ENCODE measurements around the gene POLDIP2. TPM values are rescaled to one million over a fixed set of nuclear protein-coding genes. Genes with fewer than 3 reads are reported as not detected.

POLDIP2 gene
- total and polyA plus RNA-seq, 2 of the 13 experiments (the other 11 are each of a cell fraction or from before 2014, with no cell fraction given): 85.9 to 114 TPM

DNA sequence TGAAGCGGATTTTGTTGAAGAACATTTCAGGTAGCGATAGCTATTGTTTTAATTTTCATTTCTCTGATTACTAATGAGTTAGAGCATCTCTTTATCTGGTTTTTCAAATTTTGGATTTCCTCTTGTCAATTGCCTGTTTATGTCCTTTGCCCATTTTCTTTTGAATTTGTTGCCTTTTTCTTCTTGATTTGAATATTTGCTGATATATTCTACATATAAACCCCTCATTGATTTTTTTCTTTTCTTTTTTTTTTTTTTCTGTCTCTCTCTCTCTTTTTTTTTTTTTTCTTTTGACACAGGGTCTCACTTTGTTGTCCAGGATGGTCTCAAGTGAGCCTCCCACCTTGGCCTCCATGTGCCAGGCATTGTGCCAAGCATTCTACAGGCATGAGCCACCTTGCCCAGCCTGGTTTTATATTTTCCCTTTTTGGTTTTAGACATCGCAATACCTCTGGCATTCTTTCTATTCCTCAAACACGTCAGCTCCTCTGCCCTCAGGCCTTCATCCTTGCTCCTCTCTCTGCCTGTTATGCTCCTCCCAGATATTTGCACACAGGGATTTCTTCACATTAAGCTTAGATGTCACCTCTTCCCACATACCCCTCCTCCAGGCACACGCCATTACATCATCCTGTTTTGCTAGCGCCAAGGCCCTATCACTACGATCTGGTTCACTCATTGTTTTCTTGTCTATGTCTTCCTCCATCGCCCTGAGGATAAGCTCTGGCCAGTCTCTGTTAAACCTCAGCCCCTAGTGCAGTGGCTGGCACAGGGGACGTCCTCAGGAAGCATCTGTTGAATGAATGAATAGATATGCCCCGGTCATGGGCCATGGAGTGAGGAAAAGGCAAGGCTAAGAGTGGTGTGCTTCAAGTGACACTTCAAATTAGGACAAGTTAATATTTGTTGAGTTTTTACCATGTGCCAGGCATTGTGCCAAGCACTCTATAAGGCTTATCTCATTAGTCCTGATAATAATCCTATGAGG is 22.8 kb upstream of the POLDIP2 start (continued):
- TF ChIP-seq JUN (CRISPR knock-in tag; IDR thresholded peaks at IDR 0.05) (0 out of 2 replicates have a peak, but pooled peaks have one; percentile 40), HMG20A (CRISPR knock-in tag; IDR thresholded peaks at IDR 0.05; ENCODE audit: borderline replicate concordance) (peak; percentile 57; the same call in 1 of the 2 replicates), ZFYVE20 (CRISPR knock-in tag; IDR thresholded peaks at IDR 0.05; ENCODE audit: borderline replicate concordance, low read depth) (no peak), ZNF761 (CRISPR knock-in tag; conservative IDR thresholded peaks at IDR 0.05) (no peak), HOXA3 (CRISPR knock-in tag; IDR thresholded peaks at IDR 0.05) (peak; percentile 35; the same call in 1 of the 2 replicates), ZNF496 (CRISPR knock-in tag; IDR thresholded peaks at IDR 0.05; ENCODE audit: insufficient replicate concordance) (no peak), HMG20B (CRISPR knock-in tag; conservative IDR thresholded peaks at IDR 0.05) (peak; percentile 83), ZNF124 (CRISPR knock-in tag; IDR thresholded peaks at IDR 0.05) (no peak), TBL1XR1 (IDR thresholded peaks at IDR 0.05; ENCODE audit: borderline replicate concordance, low read length, partially characterized antibody) (no peak), SOX5 (CRISPR knock-in tag; IDR thresholded peaks at IDR 0.05; ENCODE audit: borderline replicate concordance) (peak; percentile 42; the same call in 1 of the 2 replicates), GATAD2A (CRISPR knock-in tag; IDR thresholded peaks at IDR 0.05) (peak; percentile 70), ZNF263 (CRISPR knock-in tag; IDR thresholded peaks at IDR 0.05) (peak; percentile 48; the same call in 1 of the 2 replicates), HDAC2 (CRISPR knock-in tag; IDR thresholded peaks at IDR 0.05) (peak; percentile 46; the same call in 1 of the 2 replicates), ZBTB21 (CRISPR knock-in tag; IDR thresholded peaks at IDR 0.05) (0 out of 2 replicates have a peak, but pooled peaks have one; percentile 32), GFI1 (CRISPR knock-in tag; IDR thresholded peaks at IDR 0.05; ENCODE audit: borderline replicate concordance) (peak; percentile 91), ATF7 (IDR thresholded peaks at IDR 0.05) (peak; percentile 79), ATF7 (CRISPR knock-in tag; IDR thresholded peaks at IDR 0.05) (no peak), FOXA3 (CRISPR knock-in tag; IDR thresholded peaks at IDR 0.05) (peak; percentile 50; the same call in 1 of the 2 replicates)
- TF ChIP-seq, protein P1, sequence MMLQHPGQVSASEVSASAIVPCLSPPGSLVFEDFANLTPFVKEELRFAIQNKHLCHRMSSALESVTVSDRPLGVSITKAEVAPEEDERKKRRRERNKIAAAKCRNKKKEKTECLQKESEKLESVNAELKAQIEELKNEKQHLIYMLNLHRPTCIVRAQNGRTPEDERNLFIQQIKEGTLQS (CRISPR knock-in tag; IDR thresholded peaks at IDR 0.05): 0 out of 2 replicates have a peak, but pooled peaks have one; percentile 48
- TF ChIP-seq, protein P2, sequence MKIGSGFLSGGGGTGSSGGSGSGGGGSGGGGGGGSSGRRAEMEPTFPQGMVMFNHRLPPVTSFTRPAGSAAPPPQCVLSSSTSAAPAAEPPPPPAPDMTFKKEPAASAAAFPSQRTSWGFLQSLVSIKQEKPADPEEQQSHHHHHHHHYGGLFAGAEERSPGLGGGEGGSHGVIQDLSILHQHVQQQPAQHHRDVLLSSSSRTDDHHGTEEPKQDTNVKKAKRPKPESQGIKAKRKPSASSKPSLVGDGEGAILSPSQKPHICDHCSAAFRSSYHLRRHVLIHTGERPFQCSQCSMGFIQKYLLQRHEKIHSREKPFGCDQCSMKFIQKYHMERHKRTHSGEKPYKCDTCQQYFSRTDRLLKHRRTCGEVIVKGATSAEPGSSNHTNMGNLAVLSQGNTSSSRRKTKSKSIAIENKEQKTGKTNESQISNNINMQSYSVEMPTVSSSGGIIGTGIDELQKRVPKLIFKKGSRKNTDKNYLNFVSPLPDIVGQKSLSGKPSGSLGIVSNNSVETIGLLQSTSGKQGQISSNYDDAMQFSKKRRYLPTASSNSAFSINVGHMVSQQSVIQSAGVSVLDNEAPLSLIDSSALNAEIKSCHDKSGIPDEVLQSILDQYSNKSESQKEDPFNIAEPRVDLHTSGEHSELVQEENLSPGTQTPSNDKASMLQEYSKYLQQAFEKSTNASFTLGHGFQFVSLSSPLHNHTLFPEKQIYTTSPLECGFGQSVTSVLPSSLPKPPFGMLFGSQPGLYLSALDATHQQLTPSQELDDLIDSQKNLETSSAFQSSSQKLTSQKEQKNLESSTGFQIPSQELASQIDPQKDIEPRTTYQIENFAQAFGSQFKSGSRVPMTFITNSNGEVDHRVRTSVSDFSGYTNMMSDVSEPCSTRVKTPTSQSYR (CRISPR knock-in tag; IDR thresholded peaks at IDR 0.05; ENCODE audit: borderline replicate concordance): peak; percentile 51; the same call in 1 of the 2 replicates
- TF ChIP-seq, protein P3, sequence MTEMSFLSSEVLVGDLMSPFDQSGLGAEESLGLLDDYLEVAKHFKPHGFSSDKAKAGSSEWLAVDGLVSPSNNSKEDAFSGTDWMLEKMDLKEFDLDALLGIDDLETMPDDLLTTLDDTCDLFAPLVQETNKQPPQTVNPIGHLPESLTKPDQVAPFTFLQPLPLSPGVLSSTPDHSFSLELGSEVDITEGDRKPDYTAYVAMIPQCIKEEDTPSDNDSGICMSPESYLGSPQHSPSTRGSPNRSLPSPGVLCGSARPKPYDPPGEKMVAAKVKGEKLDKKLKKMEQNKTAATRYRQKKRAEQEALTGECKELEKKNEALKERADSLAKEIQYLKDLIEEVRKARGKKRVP (CRISPR knock-in tag; IDR thresholded peaks at IDR 0.05): peak in 1 of 2 experiments; percentile 96; a peak in 2 of 4 replicates
